Fibroblast of lung (primary cell): ENCODE results near the gene TENM3. TPM values are rescaled to one million over a fixed set of nuclear protein-coding genes. Genes with fewer than 3 reads are reported as not detected.

Experiments
- DNase-seq, 2 donors: peaks; one replicate each; pipeline versions ENCODE4 v3.0.0 to v3.0.0-alpha.2; 2010; ENCODE audit warnings: low read depth in 2 of 2
- H2AFZ ChIP-seq: 2 replicates; pipeline ENCODE4 v1.5.1; 2012; ENCODE audit warnings: low read length, control low read depth, inconsistent platforms
- H3K27ac ChIP-seq: 2 replicates; pipeline ENCODE4 v1.5.1; 2011; ENCODE audit warnings: low read length, control low read depth; ENCODE audit not compliant: insufficient read depth
- H3K27me3 ChIP-seq: 2 replicates; pipeline ENCODE4 v1.5.1; 2011; ENCODE audit warnings: mild to moderate bottlenecking, low read length; ENCODE audit not compliant: control insufficient read depth, insufficient read depth
- H3K36me3 ChIP-seq: 2 replicates; pipeline ENCODE4 v1.5.1; 2011; ENCODE audit warnings: low read length; ENCODE audit not compliant: control insufficient read depth, insufficient read depth
- H3K4me1 ChIP-seq: 2 replicates; pipeline ENCODE4 v1.5.1; 2011; ENCODE audit warnings: low read length; ENCODE audit not compliant: control insufficient read depth, insufficient read depth; ENCODE audit errors: extremely low read depth
- H3K4me2 ChIP-seq: 2 replicates; pipeline ENCODE4 v1.5.1; 2011; ENCODE audit warnings: low read length, control low read depth; ENCODE audit not compliant: insufficient read depth; ENCODE audit errors: extremely low read depth
- H3K4me3 ChIP-seq, 4 experiments: fragments of 200-600 bp in 1 of 4; sonication (generic) in 1 of 4; replicated peaks in 1 of 4; 2 replicates each; pipeline ENCODE4 v1.5.1; 2011 to 2016; ENCODE audit warnings: low read length in 4 of 4, low read depth in 3 of 4, mild to moderate bottlenecking in 3 of 4, control low read depth in 2 of 4, inconsistent platforms in 1 of 4, mixed read lengths in 1 of 4; ENCODE audit not compliant: insufficient read depth in 1 of 4; ENCODE audit errors: control extremely low read depth in 1 of 4
- H3K79me2 ChIP-seq: 2 replicates; pipeline ENCODE4 v1.5.1; 2012; ENCODE audit warnings: mild to moderate bottlenecking, low read length, inconsistent platforms; ENCODE audit not compliant: control insufficient read depth, insufficient read depth
- H3K9ac ChIP-seq: 2 replicates; pipeline ENCODE4 v1.5.1; 2011; ENCODE audit warnings: mild to moderate bottlenecking, low read length, control low read depth; ENCODE audit not compliant: insufficient read depth
- H3K9me3 ChIP-seq: 2 replicates; pipeline ENCODE4 v1.5.1; 2012; ENCODE audit warnings: low read depth, low read length; ENCODE audit not compliant: control insufficient read depth, insufficient read depth
- H4K20me1 ChIP-seq: 2 replicates; pipeline ENCODE4 v1.5.1; 2011; ENCODE audit warnings: low read length; ENCODE audit not compliant: control insufficient read depth, insufficient read depth; ENCODE audit errors: extremely low read depth
- CTCF ChIP-seq, 2 donors: IDR thresholded peaks in 1 of 2; conservative IDR thresholded peaks in 1 of 2; 1 replicate in 1 of 2; 2 replicates in 1 of 2; pipeline ENCODE4 v1.5.1; 2011 to 2012; ENCODE audit warnings: low read length in 2 of 2, control low read depth in 1 of 2, inconsistent platforms in 1 of 2, low read depth in 1 of 2, mild to moderate bottlenecking in 1 of 2
- EZH2 ChIP-seq: IDR thresholded peaks from 2 replicates; pipeline ENCODE4 v1.5.1; 2012; ENCODE audit warnings: low read length, control low read depth, mild to moderate bottlenecking; ENCODE audit errors: missing control alignments
- polyA plus RNA-seq, 2 donors: library from polyadenylated mRNA; depleted of rRNA in 1 of 2; stranded (reverse) in 1 of 2; unstranded in 1 of 2; fragments of >200 nt; gene quantifications; 2 replicates each; pipeline ENCODE4 v1.2.1, GENCODE V29; 2011 to 2012; ENCODE audit warnings: missing spikeins in 1 of 2
- total RNA-seq: library from RNA; depleted of rRNA; stranded (reverse); fragments of >200 nt; gene quantifications from 2 replicates; pipeline ENCODE4 v1.2.1, GENCODE V29; 2014

TENM3 gene
- total and polyA plus RNA-seq, 2 donors (not counting 1 experiment from before 2014, with no cell fraction given): 2.7 to 3.6 TPM

DNA sequence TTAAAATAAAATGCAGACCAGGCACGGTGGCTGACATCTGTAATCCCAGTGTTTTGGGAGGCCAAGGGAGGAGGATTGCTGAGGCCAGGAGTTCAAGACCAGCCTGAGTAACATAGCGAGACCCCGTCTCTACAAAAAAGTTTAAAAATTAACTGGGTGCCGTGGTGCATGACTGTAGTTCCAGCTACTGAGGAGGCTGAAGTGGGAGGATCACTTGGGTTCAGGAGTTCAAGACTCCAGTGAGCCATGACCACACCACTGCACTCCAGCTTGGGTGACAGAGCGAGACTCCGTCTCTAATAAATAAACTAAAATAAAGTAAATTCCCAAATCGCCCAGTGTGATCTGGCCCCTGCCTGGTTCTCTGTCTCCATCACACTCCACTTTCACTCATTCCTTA, 43.7 kb downstream of the TENM3 start:
- H3K27ac ChIP-seq: no peak overlapping the region

GRCh38 chr4:182288534-182288933, 45.3 kb downstream of the TENM3 start:
- no peaks in the 10 kb centered on the region for H3K79me2 ChIP-seq
- no peak overlapping the region for H3K27ac ChIP-seq
- no peaks in the 10 kb centered on the region for H3K4me1 ChIP-seq
- no peaks in the 10 kb centered on the region for H3K9me3 ChIP-seq
- no peaks in the 10 kb centered on the region for H4K20me1 ChIP-seq
- H2AFZ ChIP-seq: no peak overlapping the region
- no peak overlapping the region for H3K4me2 ChIP-seq
- H3K36me3 ChIP-seq: no peaks in the 10 kb centered on the region
- no peak for TF ChIP-seq CTCF (conservative IDR thresholded peaks at IDR 0.05 in 1 of 2, IDR thresholded peaks at IDR 0.05 in 1 of 2; ENCODE audit: low read depth in 1 of 2, low read length in 2 of 2)
- no peak for TF ChIP-seq EZH2
- no peak overlapping the region for H3K4me3 ChIP-seq
- DNase-seq: no peak
- no peak overlapping the region for H3K9ac ChIP-seq
- H3K27me3 ChIP-seq: no peaks in the 10 kb centered on the region

More for the DNA sequence above, 43.7 kb downstream of the TENM3 start:
- no peak for DNase-seq
- H3K4me3 ChIP-seq: no peak overlapping the region
- H3K9me3 ChIP-seq: no peaks in the 10 kb centered on the region
- TF ChIP-seq CTCF (conservative IDR thresholded peaks at IDR 0.05 in 1 of 2, IDR thresholded peaks at IDR 0.05 in 1 of 2; ENCODE audit: low read depth in 1 of 2, low read length in 2 of 2): no peak
- TF ChIP-seq EZH2: no peak
- no peak overlapping the region for H2AFZ ChIP-seq
- no peaks in the 10 kb centered on the region for H3K27me3 ChIP-seq
- H3K4me2 ChIP-seq: no peak overlapping the region
- H3K4me1 ChIP-seq: no peaks in the 10 kb centered on the region
- H3K79me2 ChIP-seq: no peaks in the 10 kb centered on the region
- no peak overlapping the region for H3K9ac ChIP-seq
- H3K36me3 ChIP-seq: no peaks in the 10 kb centered on the region
- H4K20me1 ChIP-seq: no peaks in the 10 kb centered on the region

- TF ChIP-seq CTCF (conservative IDR thresholded peaks at IDR 0.05 in 1 of 2, IDR thresholded peaks at IDR 0.05 in 1 of 2; ENCODE audit: low read depth in 1 of 2, low read length in 2 of 2) (no peak), EZH2 (no peak)
These were observed 46.6 kb downstream of the TENM3 start for GRCh38 chr4:182289809-182290208.

More at GRCh38 chr4:182289809-182290208, 46.6 kb downstream of the TENM3 start:
- Histone ChIP-seq H3K27me3 (no peaks in the 10 kb centered on the region), H3K27ac (no peak overlapping the region), H3K4me2 (no peak overlapping the region), H3K9ac (no peak overlapping the region), H3K4me1 (no peaks in the 10 kb centered on the region), H3K36me3 (no peaks in the 10 kb centered on the region), H3K9me3 (no peaks in the 10 kb centered on the region), H3K79me2 (no peaks in the 10 kb centered on the region), H3K4me3 (no peak overlapping the region), H4K20me1 (no peaks in the 10 kb centered on the region), H2AFZ (no peak overlapping the region)
- no peak for DNase-seq
